Measurements from ENCODE around the gene B9D1. TPM values are rescaled to one million over a fixed set of nuclear protein-coding genes. Genes with fewer than 3 reads are reported as not detected.

B9D1 gene
- total RNA-seq, 2 donors from 2014 or later = 4.5 to 7.5 TPM

- DNase-seq (ENCODE audit: low spot score in 2 of 2) (no peak), ATAC-seq (no peak)
- Mint-ChIP-seq H3K9me3 (peaks cover 0 to 7% of the 10 kb centered on the region in 2 donors), H3K36me3 (peaks cover 0 to 8% of the 10 kb centered on the region in 2 donors), H3K27ac (no peak overlapping the region)
Measured at GRCh38 chr17:19325542-19325941, 37.0 kb downstream of the B9D1 start.

DNA sequence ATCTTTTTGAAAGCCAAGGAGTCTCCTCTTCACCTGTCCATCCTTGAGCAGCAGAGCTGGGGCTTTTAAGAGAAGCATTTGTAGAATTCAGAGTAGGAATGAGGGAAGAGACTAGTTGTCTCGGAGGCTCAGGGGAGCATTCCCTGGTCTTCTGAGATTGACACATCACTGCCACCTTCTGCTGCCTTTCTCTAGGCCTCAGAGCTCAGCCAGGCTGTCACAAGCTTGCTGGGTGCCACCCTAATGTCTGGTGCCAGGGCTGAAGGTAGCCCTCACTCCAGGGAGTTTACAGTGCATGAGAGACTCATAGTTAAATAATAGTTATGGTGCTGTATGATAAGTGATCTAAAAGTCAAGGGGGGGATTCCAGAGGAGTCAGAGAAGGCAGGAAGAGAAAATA, 39.7 kb downstream of the B9D1 start:
- H3K36me3 Mint-ChIP-seq = peaks cover 0 to 8% of the 10 kb centered on the region in 2 donors
- peaks cover 0 to 7% of the 10 kb centered on the region in 2 donors for H3K9me3 Mint-ChIP-seq
- DNase-seq (ENCODE audit: low spot score in 2 of 2) = no peak
- ATAC-seq = no peak
- H3K27ac Mint-ChIP-seq = no peak overlapping the region

DNA sequence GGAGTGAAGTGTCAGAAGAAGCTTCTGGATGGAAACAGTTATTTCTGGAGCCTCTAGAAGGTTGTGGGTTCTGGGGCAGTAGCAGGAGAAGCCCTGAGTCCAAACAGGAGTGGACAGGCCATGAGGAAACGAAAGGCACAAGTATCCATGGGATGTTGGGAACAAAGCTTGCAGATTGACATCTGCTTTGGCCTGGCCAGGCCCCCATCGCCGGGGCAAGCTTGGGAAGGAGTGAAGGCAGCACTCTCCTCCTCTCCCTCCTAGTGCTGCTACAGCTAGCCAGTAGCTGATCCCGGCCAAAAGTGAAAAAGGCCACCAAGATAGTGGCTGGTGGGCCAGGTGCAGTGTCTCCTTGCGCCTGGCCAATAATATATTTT, 40.4 kb downstream of the B9D1 start:
- H3K27ac Mint-ChIP-seq = no peak overlapping the region
- H3K9me3 Mint-ChIP-seq = peaks cover 0 to 7% of the 10 kb centered on the region in 2 donors
- no peak for ATAC-seq
- DNase-seq (ENCODE audit: low spot score in 2 of 2) = no peak
- H3K36me3 Mint-ChIP-seq = peaks cover 0 to 8% of the 10 kb centered on the region in 2 donors

DNA sequence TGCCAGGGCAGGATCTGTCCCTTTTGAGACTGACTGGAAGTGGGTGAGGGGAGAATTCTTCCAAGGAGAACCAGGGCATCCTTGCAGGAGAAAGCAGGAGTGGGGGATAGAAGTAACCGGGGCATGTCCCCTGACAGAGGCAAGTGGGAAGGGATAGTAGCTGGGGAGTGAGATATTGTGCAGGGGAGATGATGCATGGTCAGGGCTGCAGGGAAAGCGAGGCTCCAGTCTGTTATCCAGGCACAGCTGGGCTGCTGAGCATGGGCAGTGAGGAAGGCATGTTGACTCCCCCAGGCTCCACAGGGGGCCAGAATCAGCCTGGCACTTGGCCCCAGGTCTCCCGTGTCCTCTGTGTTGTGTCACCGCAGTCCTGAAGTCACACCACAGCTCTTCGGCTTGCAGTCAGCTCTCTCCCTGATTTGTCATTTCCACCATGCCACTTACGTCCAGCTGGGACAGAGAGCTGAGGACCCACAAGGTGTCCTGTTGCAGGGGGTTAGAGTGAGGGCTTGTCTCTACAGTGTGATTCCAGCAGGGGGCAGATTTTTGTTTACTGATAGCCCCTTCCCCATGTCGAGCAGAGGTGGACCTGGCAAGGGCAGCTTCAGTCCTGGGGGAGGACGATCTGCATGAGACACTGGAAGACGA, 40.9 kb downstream of the B9D1 start:
- no peak for ATAC-seq

GRCh38 chr17:19320876-19321275, 41.6 kb downstream of the B9D1 start:
- Mint-ChIP-seq H3K27ac (no peak overlapping the region), H3K9me3 (peaks cover 0 to 7% of the 10 kb centered on the region in 2 donors), H3K36me3 (peaks cover 0 to 8% of the 10 kb centered on the region in 2 donors)
- DNase-seq (ENCODE audit: low spot score in 2 of 2) = no peak
- ATAC-seq = no peak

More for the DNA sequence above, 40.9 kb downstream of the B9D1 start:
- peaks cover 0 to 7% of the 10 kb centered on the region in 2 donors for H3K9me3 Mint-ChIP-seq
- H3K27ac Mint-ChIP-seq = no peak overlapping the region
- peaks cover 0 to 8% of the 10 kb centered on the region in 2 donors for H3K36me3 Mint-ChIP-seq
- DNase-seq (ENCODE audit: low spot score in 2 of 2) = no peak

GRCh38 chr17:19319771-19320505, 42.6 kb downstream of the B9D1 start:
- H3K36me3 Mint-ChIP-seq = peaks cover 0 to 4% of the 10 kb centered on the region in 2 donors
- no peak overlapping the region for H3K27ac Mint-ChIP-seq
- DNase-seq (ENCODE audit: low spot score in 2 of 2) (no peak), ATAC-seq (no peak)
- peaks cover 0 to under 1% of the 10 kb centered on the region in 2 donors for H3K9me3 Mint-ChIP-seq

DNA sequence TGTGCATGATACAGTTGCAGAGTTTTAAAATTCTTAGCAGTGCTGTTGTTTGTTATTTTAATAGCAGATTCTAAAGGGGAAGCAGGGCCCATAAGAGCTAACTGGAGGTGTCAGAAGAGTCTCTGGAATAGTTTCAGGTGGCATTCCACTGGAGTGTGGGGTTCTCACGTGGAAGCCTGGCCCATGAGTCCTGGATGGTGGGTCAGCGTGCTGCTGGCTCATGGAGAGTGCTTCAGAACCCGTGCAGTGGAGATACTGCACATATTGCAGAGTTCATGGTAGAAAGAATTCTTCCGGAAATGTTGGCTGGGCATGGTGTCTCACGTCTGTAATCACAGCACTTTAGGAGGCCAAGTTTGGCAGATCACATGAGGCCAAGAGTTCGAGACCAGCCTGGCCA, 43.9 kb downstream of the B9D1 start:
- Mint-ChIP-seq H3K9me3 (no peaks in the 10 kb centered on the region), H3K36me3 (no peaks in the 10 kb centered on the region), H3K27ac (no peak overlapping the region)
- DNase-seq (ENCODE audit: low spot score in 2 of 2) = no peak
- ATAC-seq = no peak

DNA sequence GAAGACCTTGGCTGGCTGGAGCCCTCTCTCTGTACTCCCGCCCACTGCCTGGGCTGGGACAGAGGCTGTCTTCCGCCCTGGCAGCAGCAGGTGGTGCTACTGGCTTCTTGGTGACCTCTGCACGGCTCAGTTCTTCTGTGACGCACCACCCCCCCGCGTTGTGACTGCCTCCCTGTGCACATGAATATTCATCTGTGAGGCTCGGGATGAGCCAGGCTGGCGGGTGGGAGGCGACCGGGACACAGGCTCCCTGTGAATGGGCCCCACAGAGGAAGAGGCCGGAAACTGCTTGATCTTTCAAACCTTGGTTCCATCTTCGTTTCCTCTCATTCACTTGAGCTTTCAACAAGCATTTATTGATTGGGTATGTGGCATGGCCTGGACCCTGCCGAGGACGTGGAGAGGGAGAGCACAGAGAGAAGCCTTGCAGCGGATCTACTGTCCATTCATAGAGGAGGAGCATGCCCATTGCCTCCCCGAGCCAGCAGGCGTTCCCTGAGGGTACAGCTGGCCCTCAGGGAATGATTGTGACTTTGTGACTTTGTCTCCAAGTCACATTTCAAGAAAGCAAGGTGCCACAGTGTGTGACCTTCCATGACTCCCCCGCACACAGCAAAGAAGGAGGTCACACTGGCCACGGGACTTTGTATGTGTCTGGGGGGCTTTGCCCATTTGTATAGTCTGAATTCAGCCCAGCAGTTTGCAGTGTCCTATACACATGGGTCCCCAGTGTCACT, 45.0 kb downstream of the B9D1 start:
- Mint-ChIP-seq H3K9me3 (no peaks in the 10 kb centered on the region), H3K36me3 (no peaks in the 10 kb centered on the region), H3K27ac (no peak overlapping the region)
- DNase-seq (ENCODE audit: low spot score in 2 of 2) = no peak
- ATAC-seq = no peak

DNA sequence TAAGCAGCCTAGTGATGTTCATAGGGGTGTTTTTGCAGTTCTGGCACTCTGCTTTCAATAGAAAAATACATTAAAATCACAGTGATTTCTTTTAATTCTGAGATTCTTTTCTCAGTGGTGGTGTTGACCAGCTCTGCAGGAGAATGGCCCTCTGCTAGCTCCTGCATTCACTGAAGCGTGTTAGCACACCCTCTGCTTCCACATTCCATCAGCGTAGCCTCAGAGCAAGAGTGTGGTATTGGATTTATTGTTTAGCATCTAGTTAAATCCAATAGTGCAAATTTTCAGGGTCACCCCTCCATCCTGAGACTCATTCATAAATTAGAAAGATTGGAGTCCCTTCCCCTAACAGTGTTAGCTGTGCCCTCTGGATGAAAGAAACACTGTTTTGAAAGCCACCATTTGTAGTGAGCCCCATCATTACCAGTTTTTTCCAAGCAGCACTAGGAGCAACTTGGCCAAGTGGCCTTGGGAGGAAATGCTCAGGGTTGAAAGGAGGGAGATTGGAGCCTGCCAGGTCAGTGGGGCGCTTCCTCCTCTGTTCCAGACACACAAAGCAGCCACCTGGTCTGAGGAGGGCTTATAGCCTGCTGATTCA, 45.7 kb downstream of the B9D1 start:
- H3K9me3 Mint-ChIP-seq = no peaks in the 10 kb centered on the region
- H3K36me3 Mint-ChIP-seq = no peaks in the 10 kb centered on the region
- DNase-seq (ENCODE audit: low spot score in 2 of 2) (no peak), ATAC-seq (no peak)
- H3K27ac Mint-ChIP-seq = no peak overlapping the region

DNA sequence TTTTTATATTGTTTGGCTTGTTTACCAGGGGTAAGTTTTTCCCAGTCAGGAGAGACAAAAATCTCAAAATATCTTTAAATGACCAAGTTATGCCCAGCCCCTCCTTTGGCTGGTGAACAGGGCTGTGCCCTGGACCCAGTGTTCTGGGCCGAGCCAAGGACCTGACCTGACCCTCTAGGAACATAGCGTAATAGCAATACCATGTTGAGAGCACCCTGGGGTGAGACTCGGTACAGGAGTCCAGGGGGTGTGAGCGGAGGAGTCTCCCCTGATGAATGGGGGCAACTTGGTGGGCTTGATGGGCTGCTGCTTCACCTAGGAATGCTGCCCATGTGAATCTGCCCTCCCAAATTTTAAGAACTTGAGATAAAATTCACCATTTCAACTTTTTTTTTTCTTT, 47.4 kb downstream of the B9D1 start:
- Mint-ChIP-seq H3K36me3 (no peaks in the 10 kb centered on the region), H3K9me3 (no peaks in the 10 kb centered on the region), H3K27ac (no peak overlapping the region)
- DNase-seq (ENCODE audit: low spot score in 2 of 2) (no peak), ATAC-seq (no peak)

DNA sequence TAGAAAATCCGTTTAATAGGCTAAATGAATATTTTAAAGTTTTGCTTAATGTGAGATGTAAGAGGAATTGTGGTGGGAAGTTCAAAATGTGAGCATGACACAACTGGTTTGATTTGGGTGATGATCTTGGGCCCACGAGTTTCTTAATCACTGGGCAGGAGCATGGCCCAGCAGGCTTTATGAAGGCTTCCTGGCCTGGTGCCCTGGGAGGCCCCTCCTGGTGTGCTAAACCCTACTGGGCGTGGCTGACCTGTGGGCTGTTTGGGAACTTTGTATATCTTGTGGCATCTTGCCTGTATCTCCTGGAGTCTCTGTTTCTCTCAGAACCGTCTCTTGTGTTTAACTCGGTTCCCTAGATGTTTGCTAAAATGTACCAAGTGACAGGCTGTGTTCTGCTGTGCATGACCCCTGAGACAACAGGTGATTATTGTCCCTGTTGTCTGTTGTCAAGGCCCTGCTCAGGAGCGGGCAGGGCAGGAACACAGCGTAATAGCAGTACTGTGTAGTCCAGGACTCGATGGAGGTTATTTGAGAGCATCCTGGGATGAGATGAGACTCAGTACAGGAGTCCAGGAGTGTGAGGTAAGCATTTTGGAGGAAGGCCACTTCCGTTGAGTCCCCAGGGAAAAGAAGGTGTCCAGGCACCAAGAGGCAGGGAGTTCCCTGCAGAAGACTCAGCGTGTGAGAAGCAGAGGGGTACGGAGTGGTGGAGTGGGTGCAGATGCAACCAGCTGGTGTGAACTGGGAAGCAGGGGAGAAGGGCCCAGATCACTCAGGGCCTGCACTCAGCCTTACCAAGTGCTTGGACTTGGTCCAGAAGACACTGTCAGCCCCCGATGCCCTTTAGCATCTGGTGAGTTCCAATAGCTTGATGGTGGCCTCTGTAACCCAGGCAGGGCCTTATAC, 48.5 kb downstream of the B9D1 start:
- peak overlapping the region in 1 of 2 donors; percentile 48 for H3K27ac Mint-ChIP-seq
- DNase-seq (ENCODE audit: low spot score in 2 of 2) = no peak
- no peak for ATAC-seq
- H3K9me3 Mint-ChIP-seq = no peaks in the 10 kb centered on the region
- peaks cover 0 to 5% of the 10 kb centered on the region in 2 donors for H3K36me3 Mint-ChIP-seq

DNA sequence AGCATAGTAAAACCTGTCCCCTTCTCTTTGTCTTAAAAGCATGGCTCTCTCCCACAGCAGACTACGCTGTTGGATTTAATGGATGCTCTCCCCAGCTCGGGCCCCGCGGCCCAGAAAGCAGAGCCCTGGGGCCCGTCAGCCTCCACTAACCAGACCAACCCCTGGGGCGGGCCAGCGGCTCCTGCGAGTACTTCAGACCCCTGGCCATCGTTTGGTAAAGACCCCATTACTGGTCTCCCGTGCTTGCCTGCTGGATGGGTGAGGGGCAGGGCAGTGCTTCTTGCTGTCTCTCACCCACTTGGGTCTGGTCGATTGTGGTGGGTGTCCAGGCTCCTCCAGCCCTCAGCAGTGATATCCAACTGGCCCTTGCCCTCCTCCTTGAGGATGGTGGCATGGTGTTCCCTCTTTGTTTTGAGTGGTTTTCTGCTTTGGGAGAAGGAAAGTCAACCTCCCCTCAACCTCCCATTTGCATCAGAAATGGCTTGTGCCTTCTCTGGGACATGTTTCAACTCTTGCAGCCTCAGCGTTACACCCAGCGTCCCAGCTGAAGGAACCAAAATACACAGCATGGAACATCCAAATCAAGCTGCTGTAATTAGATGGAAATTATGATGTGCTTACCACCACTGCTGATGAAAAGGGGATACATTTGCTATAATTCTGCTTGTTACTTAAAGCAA, 49.3 kb downstream of the B9D1 start:
- Mint-ChIP-seq H3K36me3 (peaks cover 0 to 5% of the 10 kb centered on the region in 2 donors), H3K27ac (no peak overlapping the region), H3K9me3 (no peaks in the 10 kb centered on the region)
- no peak for ATAC-seq
- DNase-seq (ENCODE audit: low spot score in 2 of 2) = no peak

DNA sequence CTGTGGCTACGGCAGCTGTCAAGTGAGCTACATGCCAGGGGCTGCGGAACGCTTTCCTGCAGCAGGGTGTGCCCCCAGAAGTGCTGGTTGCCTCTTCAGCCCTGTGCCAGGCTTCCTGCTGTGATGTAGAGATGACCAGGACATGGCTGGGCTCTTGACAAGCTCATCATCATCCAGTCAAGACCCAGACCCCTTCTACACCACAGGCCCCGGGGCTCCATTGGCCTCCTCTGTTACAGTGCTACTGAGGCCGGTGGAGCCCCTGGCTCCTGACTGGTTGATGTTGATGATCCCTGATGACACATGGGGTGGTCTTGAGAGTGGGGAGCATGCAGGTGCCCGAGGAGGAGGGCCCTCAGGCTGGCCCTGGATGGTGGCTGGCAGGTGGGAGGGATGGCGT, 50.1 kb downstream of the B9D1 start:
- ATAC-seq (no peak), DNase-seq (ENCODE audit: low spot score in 2 of 2) (no peak)
- Mint-ChIP-seq H3K36me3 (peaks cover 0 to 5% of the 10 kb centered on the region in 2 donors), H3K9me3 (no peaks in the 10 kb centered on the region), H3K27ac (no peak overlapping the region)

- ATAC-seq (no peak), DNase-seq (ENCODE audit: low spot score in 2 of 2) (no peak)
- no peaks in the 10 kb centered on the region for H3K9me3 Mint-ChIP-seq
- no peak overlapping the region for H3K27ac Mint-ChIP-seq
- peaks cover 0 to 5% of the 10 kb centered on the region in 2 donors for H3K36me3 Mint-ChIP-seq
Measured at GRCh38 chr17:19311421-19312215, 50.9 kb downstream of the B9D1 start.

GRCh38 chr17:19311016-19311415, 51.5 kb downstream of the B9D1 start:
- no peak overlapping the region for H3K27ac Mint-ChIP-seq
- H3K9me3 Mint-ChIP-seq = no peaks in the 10 kb centered on the region
- DNase-seq (ENCODE audit: low spot score in 2 of 2) (no peak), ATAC-seq (no peak)
- H3K36me3 Mint-ChIP-seq = peaks cover 0 to 5% of the 10 kb centered on the region in 2 donors
